Tibial nerve (tissue), 4 donors: Measurements from ENCODE around the gene SH3TC1.

Experiments used
- EP300 ChIP-seq, 2 donors: sonication (generic); formaldehyde crosslinking; IDR thresholded peaks; one replicate each; pipeline ENCODE4 v1.6.1; 2017; ENCODE audit warnings: antibody characterized with exemption in 2 of 2, mild to moderate bottlenecking in 1 of 2
- POLR2A ChIP-seq, 2 donors: fragments of 450-650 bp; IDR thresholded peaks; one replicate each; pipeline ENCODE4 v1.6.1; 2017; ENCODE audit warnings: antibody characterized with exemption in 2 of 2, mild to moderate bottlenecking in 2 of 2, moderate library complexity in 2 of 2
- TF ChIP-seq, protein P1 (sequence below), 5 experiments: fragments of 200-600 bp in 3 of 5; fragments of 450-650 bp in 2 of 5; sonication (generic) in 3 of 5; IDR thresholded peaks; one replicate each; pipeline ENCODE4 v1.5.1; 2016 to 2019; ENCODE audit warnings: antibody characterized with exemption in 5 of 5, mild to moderate bottlenecking in 3 of 5, moderate library complexity in 2 of 5

DNA sequence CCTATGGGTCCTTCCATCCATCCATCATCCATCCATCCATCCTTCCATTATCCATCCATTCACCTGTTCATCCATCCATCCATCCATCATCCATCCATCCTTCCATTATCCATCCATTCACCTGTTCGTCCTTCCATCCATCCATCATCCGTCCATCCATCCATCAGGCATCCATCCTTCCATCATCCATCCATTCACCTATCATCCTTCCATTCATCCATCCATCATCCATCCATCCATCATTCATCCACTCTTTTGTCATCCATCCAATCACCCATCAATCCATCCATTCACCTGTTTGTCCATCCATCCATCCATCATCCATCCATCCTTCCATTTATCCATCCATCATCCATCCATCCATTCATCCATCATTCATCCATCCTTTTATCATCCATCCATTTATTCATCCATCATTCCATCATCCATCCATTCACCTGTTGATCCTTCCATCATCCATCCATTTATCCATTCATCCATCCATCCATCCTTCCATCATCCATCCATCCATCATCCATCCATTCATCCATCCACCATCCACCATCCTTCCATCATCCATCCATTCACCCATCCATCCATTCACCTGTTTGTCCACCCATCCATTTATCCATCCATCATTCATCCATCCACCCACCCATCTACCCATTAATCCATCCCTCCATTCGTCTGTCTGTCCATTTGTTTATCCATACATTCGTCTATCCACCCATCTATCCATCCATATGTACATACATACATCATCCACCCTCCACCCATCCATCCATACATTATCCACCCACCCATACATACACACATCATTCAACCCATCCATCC, 34.8 kb downstream of the SH3TC1 start:
- TF ChIP-seq EP300 (IDR thresholded peaks at IDR 0.05) (no peak), POLR2A (IDR thresholded peaks at IDR 0.05) (no peak)
- TF ChIP-seq, protein P1, sequence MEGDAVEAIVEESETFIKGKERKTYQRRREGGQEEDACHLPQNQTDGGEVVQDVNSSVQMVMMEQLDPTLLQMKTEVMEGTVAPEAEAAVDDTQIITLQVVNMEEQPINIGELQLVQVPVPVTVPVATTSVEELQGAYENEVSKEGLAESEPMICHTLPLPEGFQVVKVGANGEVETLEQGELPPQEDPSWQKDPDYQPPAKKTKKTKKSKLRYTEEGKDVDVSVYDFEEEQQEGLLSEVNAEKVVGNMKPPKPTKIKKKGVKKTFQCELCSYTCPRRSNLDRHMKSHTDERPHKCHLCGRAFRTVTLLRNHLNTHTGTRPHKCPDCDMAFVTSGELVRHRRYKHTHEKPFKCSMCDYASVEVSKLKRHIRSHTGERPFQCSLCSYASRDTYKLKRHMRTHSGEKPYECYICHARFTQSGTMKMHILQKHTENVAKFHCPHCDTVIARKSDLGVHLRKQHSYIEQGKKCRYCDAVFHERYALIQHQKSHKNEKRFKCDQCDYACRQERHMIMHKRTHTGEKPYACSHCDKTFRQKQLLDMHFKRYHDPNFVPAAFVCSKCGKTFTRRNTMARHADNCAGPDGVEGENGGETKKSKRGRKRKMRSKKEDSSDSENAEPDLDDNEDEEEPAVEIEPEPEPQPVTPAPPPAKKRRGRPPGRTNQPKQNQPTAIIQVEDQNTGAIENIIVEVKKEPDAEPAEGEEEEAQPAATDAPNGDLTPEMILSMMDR (IDR thresholded peaks at IDR 0.05), result no peak
